Lung (tissue), 12 donors: ENCODE data around the gene SPON1. TPM values are rescaled to one million over a fixed set of nuclear protein-coding genes. Genes with fewer than 3 reads are reported as not detected.
A peak's percentile ranks its signal among the peaks of the same experiment; 100 is the strongest.

ENCODE experiments used
- ATAC-seq: fragments of 200-7000 bp; cut with Tn5 transposase; one replicate; pipeline ENCODE4 v1.9.1; 2020; ENCODE audit warnings: moderate number of reproducible peaks; ENCODE audit not compliant: insufficient read depth, low FRiP score
- DNase-seq, 3 donors: peaks; one replicate each; pipeline ENCODE4 v3.0.0-alpha.2; 2013 to 2017
- H3K27ac ChIP-seq, 2 donors: one replicate each; pipeline ENCODE4 v1.5.1; 2013; ENCODE audit warnings: mild to moderate bottlenecking in 2 of 2, moderate library complexity in 2 of 2, control low read depth in 1 of 2, inconsistent platforms in 1 of 2, low read depth in 1 of 2, low read length in 1 of 2
- H3K27me3 ChIP-seq, 3 donors: one replicate each; pipeline ENCODE4 v1.5.1; 2013; ENCODE audit warnings: low read length in 2 of 3; ENCODE audit not compliant: control insufficient read depth in 3 of 3, insufficient read depth in 3 of 3
- H3K36me3 ChIP-seq, 4 donors: one replicate each; pipeline ENCODE4 v1.5.1; 2013; ENCODE audit warnings: low read length in 4 of 4, mild to moderate bottlenecking in 1 of 4, moderate library complexity in 1 of 4; ENCODE audit not compliant: control insufficient read depth in 4 of 4, insufficient read depth in 4 of 4
- H3K4me1 ChIP-seq, 5 donors: one replicate each; pipeline ENCODE4 v1.5.1; 2013; ENCODE audit warnings: low read length in 5 of 5, mild to moderate bottlenecking in 2 of 5, moderate library complexity in 1 of 5; ENCODE audit not compliant: control insufficient read depth in 5 of 5, insufficient read depth in 5 of 5
- H3K4me3 ChIP-seq: one replicate; pipeline ENCODE4 v1.5.1; 2013; ENCODE audit warnings: mild to moderate bottlenecking, control low read depth, moderate library complexity
- H3K9ac ChIP-seq, 2 donors: one replicate each; pipeline ENCODE4 v1.5.1; 2013; ENCODE audit warnings: low read length in 2 of 2, control low read depth in 1 of 2; ENCODE audit not compliant: insufficient read depth in 1 of 2
- H3K9me3 ChIP-seq, 4 donors: one replicate each; pipeline ENCODE4 v1.5.1; 2013; ENCODE audit warnings: low read length in 3 of 4, mild to moderate bottlenecking in 1 of 4, moderate library complexity in 1 of 4; ENCODE audit not compliant: control insufficient read depth in 4 of 4, insufficient read depth in 3 of 4
- CTCF ChIP-seq: IDR thresholded peaks from 2 replicates; pipeline ENCODE4 v1.5.1; 2012; ENCODE audit warnings: mild to moderate bottlenecking; ENCODE audit errors: control extremely low read depth, extremely low read depth
- WGBS, 2 donors: extraction: QIAGEN DNeasy Blood & Tissue Kit; methylation state at CpG; one replicate each; pipeline ENCODE4 v1.1.7; 2013; 5-methylcytosine and 5-hydroxymethylcytosine counted together
- polyA plus RNA-seq, 2 donors: library from polyadenylated mRNA; stranded (reverse); fragments of 200-250 nt; gene quantifications; one replicate each; pipeline ENCODE4 v1.2.1, GENCODE V29; 2013
- total RNA-seq, 2 donors: library from RNA; depleted of rRNA in 1 of 2; stranded (reverse); fragments of >200 nt in 1 of 2; gene quantifications; one replicate each; pipeline ENCODE4 v1.2.1, GENCODE V29; 2014 to 2021
- donor health status: control.
- donor health status: control.
- donor health status: Bipolar disorder and iron deficiency.
- donor health status: healthy.
- donor health status: DM: yes; HTN: yes; CAD: no.

The SPON1 gene
- total and polyA plus RNA-seq, 4 donors = 8.4 to 98.6 (median 59.9) TPM

DNA sequence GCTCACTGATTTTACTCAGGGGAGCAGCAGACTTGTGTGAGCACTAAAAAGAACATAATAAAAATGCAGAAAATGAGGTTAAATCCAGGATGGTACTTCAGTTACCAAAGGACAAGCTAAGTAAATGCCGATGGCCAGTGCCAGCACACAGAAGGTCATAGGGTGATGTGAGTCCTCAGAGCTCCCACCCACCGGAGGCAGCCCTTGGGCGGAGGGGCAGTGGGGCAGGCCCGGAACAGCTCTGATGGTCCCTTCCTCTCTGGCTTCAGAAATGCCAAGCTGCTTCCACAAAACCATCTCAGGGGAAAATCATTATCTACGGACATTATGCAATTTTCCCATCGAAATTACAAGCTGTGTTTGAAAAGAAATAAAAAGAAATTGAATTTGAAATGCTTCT is 271.9 kb downstream of the SPON1 start:
- TF ChIP-seq CTCF = no peak
- Histone ChIP-seq H3K9ac (no peak overlapping the region), H3K27ac (no peak overlapping the region), H3K4me1 (peaks cover 0 to 12% (median 0%) of the 10 kb centered on the region in 5 donors), H3K36me3 (no peaks in the 10 kb centered on the region), H3K9me3 (peaks cover 0 to 2% (median 0%) of the 10 kb centered on the region in 4 donors), H3K27me3 (no peaks in the 10 kb centered on the region), H3K4me3 (no peak overlapping the region)
- ATAC-seq (no peak), DNase-seq (no peak)
- WGBS, 2 donors = 78 to 86% methylated on average over 6 of the region's 6 CpGs

DNA sequence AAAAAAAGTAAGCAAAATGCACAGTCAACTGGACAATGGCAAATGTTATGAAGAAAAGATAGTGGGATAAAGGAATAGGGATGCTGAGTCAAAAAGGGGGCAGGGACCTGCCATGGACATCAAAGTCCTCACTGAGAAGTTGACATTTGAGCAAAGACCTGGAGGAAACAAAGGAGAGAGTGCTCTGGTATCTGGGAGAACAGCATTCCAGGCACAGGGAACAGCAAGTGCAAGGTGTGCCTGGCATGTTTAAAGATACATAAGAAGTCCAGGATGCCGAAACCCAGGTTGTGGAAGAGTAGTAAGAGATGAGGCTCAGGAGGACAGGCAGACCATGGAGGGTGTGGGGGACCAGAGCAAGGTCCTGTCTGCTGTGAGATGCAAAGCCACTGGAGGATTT is 273.2 kb downstream of the SPON1 start:
- Histone ChIP-seq H3K9me3 (peaks cover 0 to 2% (median 0%) of the 10 kb centered on the region in 4 donors), H3K9ac (no peak overlapping the region), H3K27me3 (no peaks in the 10 kb centered on the region), H3K27ac (no peak overlapping the region), H3K36me3 (no peaks in the 10 kb centered on the region), H3K4me3 (no peak overlapping the region), H3K4me1 (peaks cover 0 to 12% (median 0%) of the 10 kb centered on the region in 5 donors)
- WGBS, 2 donors = 86 to 88% methylated on average over 1 of the region's 1 CpG
- no peak for TF ChIP-seq CTCF
- no peak for ATAC-seq
- DNase-seq = no peak

GRCh38 chr11:14237444-14237961 is 275.0 kb downstream of the SPON1 start:
- no peak overlapping the region for H3K27ac ChIP-seq
- H3K4me3 ChIP-seq = no peak overlapping the region
- no peaks in the 10 kb centered on the region for H3K36me3 ChIP-seq
- DNase-seq (no peak), ATAC-seq (peak; percentile 55)
- no peaks in the 10 kb centered on the region for H3K27me3 ChIP-seq
- peaks cover 0 to 2% (median 0%) of the 10 kb centered on the region in 4 donors for H3K9me3 ChIP-seq
- no peak overlapping the region for H3K9ac ChIP-seq
- TF ChIP-seq CTCF = no peak
- peaks cover 0 to 12% (median 2%) of the 10 kb centered on the region in 5 donors for H3K4me1 ChIP-seq
- 36 to 54% methylated on average over 9 of the region's 9 CpGs for WGBS, 2 donors

- Histone ChIP-seq H3K4me3 (no peak overlapping the region), H3K9me3 (no peaks in the 10 kb centered on the region), H3K36me3 (peaks cover 0 to 12% (median 3%) of the 10 kb centered on the region in 4 donors), H3K27ac (no peak overlapping the region), H3K9ac (no peak overlapping the region), H3K4me1 (peaks cover 0 to 12% (median 2%) of the 10 kb centered on the region in 5 donors), H3K27me3 (no peaks in the 10 kb centered on the region)
- no peak for TF ChIP-seq CTCF
- DNase-seq = no peak
- no peak for ATAC-seq
Measured at GRCh38 chr11:14240221-14240620, 277.7 kb downstream of the SPON1 start.
